B cell (primary cell): Measurements from ENCODE around the gene SLC15A3.

ENCODE experiments used
- CTCF ChIP-seq: fragments of 200-600 bp; IDR thresholded peaks from one replicate; pipeline ENCODE4 v1.8.0; 2022; ENCODE audit warnings: antibody characterized with exemption, mild to moderate bottlenecking
- EZH2 ChIP-seq: IDR thresholded peaks from 2 replicates; pipeline ENCODE4 v1.6.1; 2012; ENCODE audit warnings: borderline replicate concordance, low read depth, mild to moderate bottlenecking, moderate library complexity, low read length; ENCODE audit not compliant: insufficient read depth, poor library complexity, severe bottlenecking

- TF ChIP-seq CTCF (no peak), EZH2 (no peak)
Observed at GRCh38 chr11:60917267-60917666, 34.7 kb downstream of the SLC15A3 start.
